Chondrocyte (in vitro differentiated cells): ENCODE measurements around the gene ST3GAL4. TPM values are rescaled to one million over a fixed set of nuclear protein-coding genes. Genes with fewer than 3 reads are reported as not detected.

Source experiments
- DNase-seq: peaks from one replicate; pipeline ENCODE4 v3.0.0; 2021; ENCODE audit warnings: mixed read lengths, low spot score
- H3K27ac Mint-ChIP-seq: one replicate; pipeline ENCODE4 v1.8.0; 2021; ENCODE audit warnings: mild to moderate bottlenecking, moderate library complexity, mixed read lengths; ENCODE audit not compliant: unreplicated experiment
- H3K27me3 Mint-ChIP-seq: 2 replicates; pipeline ENCODE4 v1.8.0; 2021; ENCODE audit warnings: low read depth, mixed read lengths
- H3K36me3 Mint-ChIP-seq: 2 replicates; pipeline ENCODE4 v1.8.0; 2021; ENCODE audit warnings: low read depth, mixed read lengths
- H3K4me1 Mint-ChIP-seq: 2 replicates; pipeline ENCODE4 v1.8.0; 2021; ENCODE audit warnings: low read depth, mild to moderate bottlenecking, mixed read lengths
- H3K4me3 Mint-ChIP-seq: one replicate; pipeline ENCODE4 v1.8.0; 2021; ENCODE audit warnings: mild to moderate bottlenecking, moderate library complexity, mixed read lengths; ENCODE audit not compliant: unreplicated experiment
- H3K9me3 Mint-ChIP-seq: 2 replicates; pipeline ENCODE4 v1.8.0; 2021; ENCODE audit warnings: low read depth, mixed read lengths
- CTCF ChIP-seq: fragments of 200-600 bp; sonication (generic); IDR thresholded peaks from 2 replicates; pipeline ENCODE4 v1.5.0; 2021; ENCODE audit warnings: antibody characterized with exemption, mild to moderate bottlenecking, moderate library complexity
- total RNA-seq: library from RNA; stranded (reverse); gene quantifications from 3 replicates; pipeline ENCODE4 v1.2.1, GENCODE V29; 2021

The ST3GAL4 gene
- total RNA-seq, 1 donor from 2014 or later, result 30.7 TPM

GRCh38 chr11:126446581-126446980 lies 91.1 kb downstream of the ST3GAL4 start:
- no peak overlapping the region for H3K27ac Mint-ChIP-seq
- no peak for DNase-seq
- no peaks in the 10 kb centered on the region for H3K4me1 Mint-ChIP-seq
- no peak overlapping the region for H3K4me3 Mint-ChIP-seq
- H3K27me3 Mint-ChIP-seq, result no peaks in the 10 kb centered on the region
- no peaks in the 10 kb centered on the region for H3K9me3 Mint-ChIP-seq
- no peak for TF ChIP-seq CTCF
- H3K36me3 Mint-ChIP-seq, result no peaks in the 10 kb centered on the region

- H3K4me3 Mint-ChIP-seq, result no peak overlapping the region
- DNase-seq, result no peak
- no peaks in the 10 kb centered on the region for H3K4me1 Mint-ChIP-seq
- H3K27ac Mint-ChIP-seq, result no peak overlapping the region
- H3K27me3 Mint-ChIP-seq, result peaks cover 4% of the 10 kb centered on the region
- H3K36me3 Mint-ChIP-seq, result no peaks in the 10 kb centered on the region
- TF ChIP-seq CTCF, result no peak
- no peaks in the 10 kb centered on the region for H3K9me3 Mint-ChIP-seq
These were observed 94.7 kb downstream of the ST3GAL4 start for GRCh38 chr11:126450198-126450597.

DNA sequence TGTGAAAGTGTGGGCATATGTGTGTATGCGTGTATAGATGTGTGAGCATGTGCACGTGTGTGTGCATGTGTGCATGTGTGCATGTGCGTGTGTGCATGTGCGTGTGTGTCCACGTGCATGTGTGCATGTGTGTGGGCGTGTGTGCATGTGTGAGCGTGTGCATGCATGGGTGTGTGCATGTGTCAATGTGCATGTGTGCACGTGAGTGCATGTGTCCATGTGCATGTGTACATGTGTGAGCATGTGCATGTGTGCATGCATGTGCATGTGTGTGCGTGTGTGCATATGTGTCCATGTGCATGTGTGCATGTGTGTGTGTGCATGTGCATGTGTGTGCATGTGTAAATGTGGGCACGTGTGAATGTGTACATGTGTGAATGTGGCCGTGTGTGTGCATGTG lies 95.3 kb downstream of the ST3GAL4 start:
- Mint-ChIP-seq H3K27ac (no peak overlapping the region), H3K4me1 (no peaks in the 10 kb centered on the region), H3K36me3 (no peaks in the 10 kb centered on the region), H3K27me3 (peaks cover 4% of the 10 kb centered on the region), H3K4me3 (no peak overlapping the region), H3K9me3 (no peaks in the 10 kb centered on the region)
- no peak for TF ChIP-seq CTCF
- no peak for DNase-seq

DNA sequence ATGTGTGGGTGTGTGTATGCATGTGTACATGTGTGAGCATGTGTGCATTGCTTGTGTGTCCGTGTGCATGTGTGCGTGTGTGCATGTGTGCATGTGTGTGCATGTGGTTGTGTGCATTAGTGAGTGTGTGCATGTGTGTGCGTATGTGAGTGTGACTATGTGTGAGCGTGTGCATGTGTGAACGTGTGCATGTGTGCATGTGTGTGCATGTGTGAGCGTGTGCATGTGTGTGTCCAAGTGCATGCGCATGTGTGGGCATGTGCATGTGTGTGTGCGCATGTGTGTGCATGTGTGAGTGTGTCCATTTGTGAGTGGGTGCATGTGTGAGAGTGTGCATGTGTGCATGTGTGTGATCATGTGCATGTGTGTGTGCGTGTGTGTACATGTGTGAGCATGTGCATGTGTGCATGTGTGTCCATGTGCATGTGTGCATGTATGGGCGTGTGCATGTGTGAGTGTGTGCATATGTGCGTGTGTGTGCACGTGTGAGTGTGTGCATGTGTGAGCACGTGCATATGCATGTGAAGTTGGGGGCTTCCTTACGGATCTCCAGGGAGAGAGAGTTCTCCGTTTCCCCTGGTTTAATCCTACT lies 95.8 kb downstream of the ST3GAL4 start:
- Mint-ChIP-seq H3K9me3 (no peaks in the 10 kb centered on the region), H3K4me3 (no peak overlapping the region), H3K27me3 (peaks cover 4% of the 10 kb centered on the region), H3K4me1 (no peaks in the 10 kb centered on the region), H3K36me3 (no peaks in the 10 kb centered on the region), H3K27ac (no peak overlapping the region)
- no peak for DNase-seq
- TF ChIP-seq CTCF, result no peak

DNA sequence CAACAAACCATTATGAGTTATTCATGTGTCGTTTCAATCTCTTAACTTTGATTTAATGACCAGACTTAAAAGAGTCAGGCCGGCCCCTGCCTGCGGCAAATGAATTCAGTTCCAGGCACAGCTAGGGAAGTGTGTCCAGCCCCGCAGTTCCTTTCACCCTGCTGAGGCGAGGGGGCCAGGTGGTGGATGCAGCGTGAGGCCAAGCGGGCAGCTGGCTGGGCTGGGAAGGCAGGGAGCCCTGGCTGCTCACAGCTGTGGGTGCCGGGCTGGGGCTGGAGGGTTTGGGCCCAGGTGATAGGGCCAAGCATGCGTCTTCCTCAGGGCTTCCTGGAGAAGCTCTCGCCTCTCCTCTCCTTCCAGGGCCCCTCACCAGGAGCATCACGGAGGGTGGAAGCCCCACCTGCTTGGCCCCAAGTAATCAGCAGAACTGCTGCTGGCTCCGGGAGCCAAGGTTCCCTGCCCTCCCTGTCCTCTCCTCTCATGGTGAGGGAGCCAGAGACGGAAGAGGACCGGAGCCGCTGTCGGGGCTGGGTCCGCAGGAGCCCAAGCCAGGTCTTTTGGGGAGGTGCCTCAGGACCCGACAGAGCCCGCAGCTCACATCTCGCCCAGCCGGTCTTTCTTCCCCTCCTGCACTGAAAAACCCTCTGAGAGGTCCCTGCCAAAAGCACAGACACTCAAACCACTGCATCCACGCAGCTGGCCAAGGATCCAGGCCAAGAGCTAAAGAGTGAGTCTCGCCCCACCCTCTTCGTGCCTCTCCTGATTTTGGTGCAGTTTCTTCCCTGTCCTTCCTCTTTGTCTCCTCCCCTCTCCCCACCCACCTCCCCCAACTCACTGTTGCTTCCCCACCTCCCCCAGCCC lies 97.0 kb downstream of the ST3GAL4 start:
- peaks cover 4% of the 10 kb centered on the region for H3K27me3 Mint-ChIP-seq
- no peak overlapping the region for H3K27ac Mint-ChIP-seq
- TF ChIP-seq CTCF, result no peak
- DNase-seq, result no peak
- H3K36me3 Mint-ChIP-seq, result no peaks in the 10 kb centered on the region
- no peaks in the 10 kb centered on the region for H3K4me1 Mint-ChIP-seq
- H3K4me3 Mint-ChIP-seq, result no peak overlapping the region
- no peaks in the 10 kb centered on the region for H3K9me3 Mint-ChIP-seq
